ENCODE data around the gene DAB2IP. TPM values are rescaled to one million over a fixed set of nuclear protein-coding genes. Genes with fewer than 3 reads are reported as not detected.

Gene DAB2IP
- total RNA-seq, 6 donors from 2014 or later = 61.8 to 98.0 (median 77.2) TPM

DNA sequence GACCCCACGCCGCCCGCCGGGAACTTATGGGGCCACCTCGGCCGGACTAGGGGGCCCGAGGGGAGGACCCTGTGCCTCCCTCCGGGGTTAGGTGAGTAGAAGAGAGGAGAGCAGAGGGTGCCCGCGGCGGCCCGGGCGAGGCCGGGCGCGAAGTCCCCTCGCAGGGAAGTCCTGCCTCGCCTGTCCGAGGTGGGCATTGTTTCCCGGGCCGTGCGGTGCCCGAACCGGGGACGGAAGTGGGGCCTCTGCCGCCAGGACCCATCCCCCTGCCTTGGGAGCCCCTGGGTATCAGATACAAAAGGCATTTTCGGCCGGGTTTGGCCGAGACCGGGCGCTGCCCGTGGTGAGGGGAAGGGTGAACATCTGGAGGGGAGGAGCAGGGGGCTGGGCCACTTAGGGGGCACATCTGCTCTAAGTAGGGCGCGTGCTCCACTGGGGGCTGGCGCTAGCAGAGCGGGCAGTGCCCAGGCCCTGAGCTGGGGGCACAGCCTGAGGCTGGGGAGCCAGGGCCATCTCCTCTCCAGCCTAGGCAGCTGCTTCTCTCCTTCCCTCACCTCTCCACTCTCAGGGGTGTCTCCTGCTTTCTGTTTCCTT is 48.2 kb downstream of the DAB2IP start:
- WGBS, 2 donors = 2 to 7% methylated on average over 7 to 20 of the region's 36 CpGs
- H3K27ac ChIP-seq = peak overlapping the region; percentile 71 to 89 (median 85)
- H3K9me3 ChIP-seq = no peaks in the 10 kb centered on the region
- peak; percentile 38 to 44 for ATAC-seq (ENCODE audit: low FRiP score in 2 of 2)
- H3K4me3 ChIP-seq = peak overlapping the region; percentile 34 to 67 (median 62)
- H3K4me1 ChIP-seq = peaks cover 24 to 33% (median 25%) of the 10 kb centered on the region in 4 donors
- TF ChIP-seq POLR2A (IDR thresholded peaks at IDR 0.05) = peak in 1 of 4 donors; percentile 57
- TF ChIP-seq, protein P1, sequence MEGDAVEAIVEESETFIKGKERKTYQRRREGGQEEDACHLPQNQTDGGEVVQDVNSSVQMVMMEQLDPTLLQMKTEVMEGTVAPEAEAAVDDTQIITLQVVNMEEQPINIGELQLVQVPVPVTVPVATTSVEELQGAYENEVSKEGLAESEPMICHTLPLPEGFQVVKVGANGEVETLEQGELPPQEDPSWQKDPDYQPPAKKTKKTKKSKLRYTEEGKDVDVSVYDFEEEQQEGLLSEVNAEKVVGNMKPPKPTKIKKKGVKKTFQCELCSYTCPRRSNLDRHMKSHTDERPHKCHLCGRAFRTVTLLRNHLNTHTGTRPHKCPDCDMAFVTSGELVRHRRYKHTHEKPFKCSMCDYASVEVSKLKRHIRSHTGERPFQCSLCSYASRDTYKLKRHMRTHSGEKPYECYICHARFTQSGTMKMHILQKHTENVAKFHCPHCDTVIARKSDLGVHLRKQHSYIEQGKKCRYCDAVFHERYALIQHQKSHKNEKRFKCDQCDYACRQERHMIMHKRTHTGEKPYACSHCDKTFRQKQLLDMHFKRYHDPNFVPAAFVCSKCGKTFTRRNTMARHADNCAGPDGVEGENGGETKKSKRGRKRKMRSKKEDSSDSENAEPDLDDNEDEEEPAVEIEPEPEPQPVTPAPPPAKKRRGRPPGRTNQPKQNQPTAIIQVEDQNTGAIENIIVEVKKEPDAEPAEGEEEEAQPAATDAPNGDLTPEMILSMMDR (IDR thresholded peaks at IDR 0.05) = no peak
- DNase-seq = no peak
- H3K27me3 ChIP-seq = peaks cover 0 to 14% (median 3%) of the 10 kb centered on the region in 4 donors
- H3K36me3 ChIP-seq = no peaks in the 10 kb centered on the region

- H3K36me3 ChIP-seq = no peaks in the 10 kb centered on the region
- peak in 1 of 2 donors; percentile 91 for DNase-seq
- TF ChIP-seq POLR2AphosphoS5 (IDR thresholded peaks at IDR 0.05) = peak; percentile 9 to 10
- no peak for TF ChIP-seq EP300 (IDR thresholded peaks at IDR 0.05)
- TF ChIP-seq, protein P1 (IDR thresholded peaks at IDR 0.05) = peak; percentile 50 to 81 (median 68)
- no peaks in the 10 kb centered on the region for H3K9me3 ChIP-seq
- 17 to 60% methylated on average over 1 to 18 of the region's 21 CpGs for whole genome bisulfite sequencing, 2 donors
- peaks cover 24 to 33% (median 25%) of the 10 kb centered on the region in 4 donors for H3K4me1 ChIP-seq
- H3K27ac ChIP-seq = peak overlapping the region; percentile 71 to 89 (median 85)
- peak overlapping the region; percentile 34 to 67 (median 62) for H3K4me3 ChIP-seq
- peaks cover 0 to 14% (median 3%) of the 10 kb centered on the region in 4 donors for H3K27me3 ChIP-seq
- peak; percentile 61 to 84 for ATAC-seq (ENCODE audit: low FRiP score in 2 of 2)
Measured at GRCh38 chr9:121700165-121700831, 48.9 kb downstream of the DAB2IP start.

DNA sequence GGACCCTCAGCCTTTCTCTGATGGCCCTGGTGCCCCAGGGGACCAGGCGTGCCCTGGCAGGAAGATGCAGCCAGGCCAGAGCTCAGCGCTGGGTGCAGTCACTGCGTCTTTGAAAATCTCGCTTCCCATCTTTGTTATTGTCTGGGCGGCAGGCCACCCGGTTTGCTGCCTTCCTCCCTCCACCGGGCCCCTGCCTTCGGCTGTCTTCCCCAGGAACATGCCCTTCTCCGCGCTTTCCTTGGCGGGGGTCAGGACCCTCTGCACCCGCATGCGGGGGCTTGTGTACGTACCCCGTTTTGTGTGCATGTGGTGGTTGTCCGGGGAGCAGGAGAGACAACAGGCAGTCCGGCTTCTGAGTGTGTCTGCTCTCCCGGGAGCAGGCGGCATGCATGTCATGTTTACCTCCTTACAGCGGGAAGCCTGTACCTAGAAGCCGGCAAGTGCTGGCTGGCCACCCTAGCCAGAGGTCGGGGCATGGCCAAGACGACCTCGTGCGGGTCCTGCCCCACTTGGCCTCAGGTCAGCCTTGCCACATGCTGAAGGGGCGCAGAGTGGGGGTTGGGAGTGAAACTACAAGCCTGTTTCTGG is 49.5 kb downstream of the DAB2IP start:
- H3K9me3 ChIP-seq = no peaks in the 10 kb centered on the region
- peaks cover 24 to 33% (median 25%) of the 10 kb centered on the region in 4 donors for H3K4me1 ChIP-seq
- WGBS, 2 donors = 46 to 66% methylated on average over 20 to 24 of the region's 26 CpGs
- no peaks in the 10 kb centered on the region for H3K36me3 ChIP-seq
- H3K4me3 ChIP-seq = peak overlapping the region in 3 of 4 donors; percentile 57 to 67 (median 66)
- TF ChIP-seq POLR2A (IDR thresholded peaks at IDR 0.05) = no peak
- TF ChIP-seq POLR2AphosphoS5 (IDR thresholded peaks at IDR 0.05) = peak in 1 of 2 donors; percentile 5
- DNase-seq (no peak), ATAC-seq (ENCODE audit: low FRiP score in 2 of 2) (peak in 1 of 2 donors; percentile 1)
- H3K27ac ChIP-seq = peak overlapping the region; percentile 71 to 89 (median 85)
- peaks cover 0 to 14% (median 3%) of the 10 kb centered on the region in 4 donors for H3K27me3 ChIP-seq

DNA sequence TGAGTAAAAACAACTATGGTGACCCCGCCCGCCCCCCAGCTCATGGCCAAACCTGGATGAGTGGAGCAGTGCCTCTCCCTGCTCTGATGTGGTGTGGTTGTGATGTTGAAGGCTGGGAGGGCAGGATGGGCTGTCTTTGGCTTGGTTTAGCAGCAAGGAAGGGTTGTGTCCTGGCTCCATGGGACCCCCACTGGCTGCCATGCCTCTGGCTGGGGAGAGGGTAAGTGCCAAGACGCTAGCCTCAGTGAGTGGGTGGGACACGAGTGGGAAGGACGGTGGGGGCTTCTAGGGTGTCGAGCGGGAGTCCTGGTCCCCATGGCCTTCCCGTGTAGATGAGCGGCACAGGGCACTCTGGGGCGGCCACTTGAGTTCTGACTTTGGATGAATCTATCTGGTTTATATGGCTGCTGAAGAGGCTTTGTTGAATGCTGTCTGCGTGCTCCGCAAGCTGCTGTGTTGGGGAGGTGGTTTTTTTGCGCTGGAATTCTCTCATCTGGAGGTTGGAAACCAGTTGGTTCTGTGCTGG is 50.4 kb downstream of the DAB2IP start:
- TF ChIP-seq POLR2AphosphoS5 (IDR thresholded peaks at IDR 0.05) (no peak), POLR2A (IDR thresholded peaks at IDR 0.05) (no peak), EP300 (IDR thresholded peaks at IDR 0.05) (no peak)
- TF ChIP-seq, protein P1 (IDR thresholded peaks at IDR 0.05) = no peak
- Histone ChIP-seq H3K27me3 (peaks cover 0 to 14% (median 3%) of the 10 kb centered on the region in 4 donors), H3K9me3 (no peaks in the 10 kb centered on the region), H3K4me1 (peaks cover 24 to 33% (median 25%) of the 10 kb centered on the region in 4 donors), H3K4me3 (no peak overlapping the region), H3K36me3 (no peaks in the 10 kb centered on the region), H3K27ac (peak overlapping the region; percentile 71 to 89 (median 85))
- DNase-seq (no peak), ATAC-seq (ENCODE audit: low FRiP score in 2 of 2) (no peak)
- 89 to 91% methylated on average over 5 to 13 of the region's 13 CpGs for WGBS, 2 donors

Data from upper lobe of left lung (tissue), 6 donors.